Measurements from ENCODE around the gene RGMA.

The RGMA gene

GRCh38 chr15:93103823-93104222, 14.8 kb upstream of the RGMA start:
- TF ChIP-seq TAF1 (IDR thresholded peaks at IDR 0.05; ENCODE audit: borderline replicate concordance, insufficient read depth, low read length) (no peak), REST (IDR thresholded peaks at IDR 0.05; ENCODE audit: insufficient read depth in 1 of 2, low read depth in 2 of 2, low read length in 2 of 2) (no peak), FOXP2 (optimal IDR thresholded peaks at IDR 0.05; ENCODE audit: borderline replicate concordance, extremely low read depth, extremely low read length, insufficient read depth) (no peak), POLR2AphosphoS5 (IDR thresholded peaks at IDR 0.05; ENCODE audit: low read depth, low read length) (no peak), SIN3A (IDR thresholded peaks at IDR 0.05; ENCODE audit: borderline replicate concordance, insufficient read depth, low read length) (no peak)

GRCh38 chr15:93102211-93102610, 13.2 kb upstream of the RGMA start:
- TF ChIP-seq REST (IDR thresholded peaks at IDR 0.05; ENCODE audit: insufficient read depth in 1 of 2, low read depth in 2 of 2, low read length in 2 of 2) (no peak), SIN3A (IDR thresholded peaks at IDR 0.05; ENCODE audit: borderline replicate concordance, insufficient read depth, low read length) (no peak), TAF1 (IDR thresholded peaks at IDR 0.05; ENCODE audit: borderline replicate concordance, insufficient read depth, low read length) (no peak)

GRCh38 chr15:93093765-93094164, 4.8 kb upstream of the RGMA start:
- TF ChIP-seq REST (IDR thresholded peaks at IDR 0.05; ENCODE audit: insufficient read depth in 1 of 2, low read depth in 2 of 2, low read length in 2 of 2) (no peak), FOXP2 (optimal IDR thresholded peaks at IDR 0.05; ENCODE audit: borderline replicate concordance, extremely low read depth, extremely low read length, insufficient read depth) (no peak), SIN3A (IDR thresholded peaks at IDR 0.05; ENCODE audit: borderline replicate concordance, insufficient read depth, low read length) (no peak), POLR2AphosphoS5 (IDR thresholded peaks at IDR 0.05; ENCODE audit: low read depth, low read length) (no peak), TAF1 (IDR thresholded peaks at IDR 0.05; ENCODE audit: borderline replicate concordance, insufficient read depth, low read length) (no peak)

- TF ChIP-seq REST (IDR thresholded peaks at IDR 0.05; ENCODE audit: insufficient read depth in 1 of 2, low read depth in 2 of 2, low read length in 2 of 2) (no peak), FOXP2 (optimal IDR thresholded peaks at IDR 0.05; ENCODE audit: borderline replicate concordance, extremely low read depth, extremely low read length, insufficient read depth) (no peak), POLR2AphosphoS5 (IDR thresholded peaks at IDR 0.05; ENCODE audit: low read depth, low read length) (no peak), SIN3A (IDR thresholded peaks at IDR 0.05; ENCODE audit: borderline replicate concordance, insufficient read depth, low read length) (no peak), TAF1 (IDR thresholded peaks at IDR 0.05; ENCODE audit: borderline replicate concordance, insufficient read depth, low read length) (no peak)
These were observed 2.5 kb upstream of the RGMA start for GRCh38 chr15:93091465-93091864.

- TF ChIP-seq POLR2AphosphoS5 (IDR thresholded peaks at IDR 0.05; ENCODE audit: low read depth, low read length) (no peak), REST (IDR thresholded peaks at IDR 0.05; ENCODE audit: insufficient read depth in 1 of 2, low read depth in 2 of 2, low read length in 2 of 2) (no peak), TAF1 (IDR thresholded peaks at IDR 0.05; ENCODE audit: borderline replicate concordance, insufficient read depth, low read length) (no peak), SIN3A (IDR thresholded peaks at IDR 0.05; ENCODE audit: borderline replicate concordance, insufficient read depth, low read length) (no peak)
These were observed 805 bp upstream of the RGMA start for GRCh38 chr15:93089727-93090305.

All from PFSK-1 (cell line).